Measurements from ENCODE around the gene ARL6.
"Not testable (repeated sequence)": the region's sequence is repeated elsewhere in the genome, so short reads cannot be mapped to it uniquely, and the experiment has no call there.

ARL6 gene

GRCh38 chr3:97821287-97821773, 56.8 kb downstream of the ARL6 start:
- no peak for DNase-seq (ENCODE audit: low read depth in 1 of 2, low spot score in 1 of 2)

GRCh38 chr3:97821774-97822358, 57.3 kb downstream of the ARL6 start, which contains the start of gene CRYBG3:
Gene CRYBG3 (plus strand): TSS chr3:97822011. CDS start chr3:97822207, 196 bp downstream.
- DNase-seq (ENCODE audit: low read depth in 1 of 2, low spot score in 1 of 2): peak; percentile 62

DNA sequence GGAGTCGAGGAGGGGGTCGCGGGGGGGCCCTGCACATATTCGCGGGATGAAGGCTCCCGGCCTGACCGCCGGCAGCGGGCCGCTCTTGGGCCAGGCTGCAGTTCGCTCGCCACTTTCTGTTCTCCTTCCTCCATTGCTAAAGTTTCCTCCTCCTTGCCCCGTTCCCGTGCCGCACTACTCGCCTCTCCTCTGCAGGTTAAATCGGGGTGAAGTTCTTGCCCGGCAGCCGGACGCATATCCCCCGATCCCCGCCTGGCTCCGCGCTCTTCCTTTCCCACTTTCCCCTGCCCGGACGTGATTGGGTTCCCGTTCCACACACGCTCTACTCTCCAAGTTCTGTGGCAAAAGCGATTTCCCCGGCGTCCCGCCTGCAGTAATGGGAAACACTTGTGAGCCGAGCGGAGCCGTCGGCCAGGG, 57.8 kb downstream of the ARL6 start:
- no peak for DNase-seq (ENCODE audit: low read depth in 1 of 2, low spot score in 1 of 2)

DNA sequence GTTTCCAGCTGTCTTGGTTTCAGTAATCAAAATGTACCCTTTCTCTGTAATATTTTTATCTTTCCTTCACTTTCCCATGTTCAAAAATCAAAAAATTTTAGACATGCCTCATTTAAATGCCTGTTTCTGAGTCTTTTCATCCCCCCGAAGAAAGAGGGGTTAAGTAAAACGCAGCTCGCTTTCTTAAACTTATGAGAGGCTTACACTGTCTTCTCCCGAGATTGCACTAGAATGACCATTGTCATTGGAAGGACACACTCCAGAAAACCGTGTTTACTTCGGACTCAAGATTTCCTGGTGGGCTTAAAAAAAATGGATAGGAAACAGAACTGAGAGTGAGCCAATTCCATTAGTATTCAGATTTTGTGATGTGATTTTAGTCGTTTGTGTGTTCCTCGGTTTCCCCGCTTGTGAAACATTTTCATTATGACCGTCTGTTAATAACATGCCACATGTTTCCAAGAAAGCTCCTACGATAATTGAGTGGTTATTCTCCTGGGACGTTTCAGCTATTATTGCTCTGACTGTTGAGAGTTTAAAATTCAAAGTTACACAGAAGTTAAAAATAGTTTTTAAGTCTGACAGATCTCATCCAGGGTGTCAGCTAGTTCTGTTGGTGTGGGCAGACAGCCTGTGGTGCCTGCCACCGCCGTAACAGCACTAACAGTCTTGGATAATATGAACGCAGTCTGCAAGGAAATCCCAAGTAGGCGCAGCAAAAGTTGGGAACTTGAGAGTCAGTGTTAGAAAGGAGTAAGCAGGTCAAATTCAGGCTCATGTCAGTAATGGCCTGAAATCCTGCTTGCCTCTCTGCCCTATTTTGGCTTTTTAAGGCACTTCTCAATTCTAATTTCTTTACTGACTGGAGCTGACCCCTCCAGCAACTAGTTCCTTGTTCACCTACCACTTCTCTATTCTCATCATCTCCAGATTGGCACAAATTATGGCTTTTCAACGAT, 58.8 kb downstream of the ARL6 start:
- no peak for DNase-seq (ENCODE audit: low read depth in 1 of 2, low spot score in 1 of 2)

DNA sequence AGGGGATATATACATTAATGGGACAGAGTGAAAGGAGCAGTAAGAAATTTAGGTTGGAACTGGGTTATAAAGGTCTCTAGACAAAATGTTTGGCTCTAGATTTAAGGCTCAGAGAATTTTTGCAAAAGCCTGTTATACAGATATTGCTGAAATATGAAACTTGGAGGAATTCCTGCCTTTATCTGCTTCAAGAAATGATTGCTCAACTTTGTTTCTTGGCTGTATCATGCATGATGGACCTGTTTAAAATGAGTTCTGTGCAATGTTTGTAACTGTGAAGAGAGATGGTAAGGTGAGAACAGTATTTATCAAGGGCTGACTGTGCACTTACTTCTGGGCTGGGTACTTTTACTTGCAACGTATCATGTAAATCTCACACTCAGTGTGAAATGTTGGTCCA, 60.5 kb downstream of the ARL6 start:
- DNase-seq (ENCODE audit: low read depth in 1 of 2, low spot score in 1 of 2): no peak

- no peak for DNase-seq (ENCODE audit: low read depth in 1 of 2, low spot score in 1 of 2)
Measured at GRCh38 chr3:97827741-97828471, 63.3 kb downstream of the ARL6 start.

GRCh38 chr3:97829198-97829597, 64.6 kb downstream of the ARL6 start:
- DNase-seq (ENCODE audit: low read depth in 1 of 2, low spot score in 1 of 2): no peak

GRCh38 chr3:97830638-97831037, 66.1 kb downstream of the ARL6 start:
- DNase-seq (ENCODE audit: low read depth in 1 of 2, low spot score in 1 of 2): no peak

- no peak for DNase-seq (ENCODE audit: low read depth in 1 of 2, low spot score in 1 of 2)
Measured at GRCh38 chr3:97831140-97831539, 66.6 kb downstream of the ARL6 start.

- DNase-seq (ENCODE audit: low read depth in 1 of 2, low spot score in 1 of 2): not testable (repeated sequence)
Measured at GRCh38 chr3:97833184-97833583, 68.6 kb downstream of the ARL6 start.

DNA sequence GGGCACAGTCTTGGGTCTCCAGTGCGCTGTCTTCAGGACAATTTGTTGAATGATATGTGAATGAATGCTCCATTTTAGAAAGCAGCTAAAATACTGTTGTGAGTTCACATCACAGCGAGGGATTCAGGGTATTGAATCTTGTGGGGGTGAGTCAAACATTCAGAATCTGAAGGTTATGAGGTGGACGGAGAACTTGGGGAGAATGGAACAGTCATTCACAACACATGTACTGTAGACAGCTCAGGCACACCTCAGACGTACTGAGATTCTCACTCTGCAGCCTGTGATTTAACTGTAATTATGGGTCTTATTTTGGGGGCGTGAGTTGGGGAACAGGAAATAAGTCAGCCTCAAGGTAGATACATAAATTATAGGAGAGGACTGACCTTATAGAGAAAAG, 71.2 kb downstream of the ARL6 start:
- DNase-seq (ENCODE audit: low read depth in 1 of 2, low spot score in 1 of 2): no peak

- no peak for DNase-seq (ENCODE audit: low read depth in 1 of 2, low spot score in 1 of 2)
Measured at GRCh38 chr3:97838393-97838792, 73.8 kb downstream of the ARL6 start.

DNA sequence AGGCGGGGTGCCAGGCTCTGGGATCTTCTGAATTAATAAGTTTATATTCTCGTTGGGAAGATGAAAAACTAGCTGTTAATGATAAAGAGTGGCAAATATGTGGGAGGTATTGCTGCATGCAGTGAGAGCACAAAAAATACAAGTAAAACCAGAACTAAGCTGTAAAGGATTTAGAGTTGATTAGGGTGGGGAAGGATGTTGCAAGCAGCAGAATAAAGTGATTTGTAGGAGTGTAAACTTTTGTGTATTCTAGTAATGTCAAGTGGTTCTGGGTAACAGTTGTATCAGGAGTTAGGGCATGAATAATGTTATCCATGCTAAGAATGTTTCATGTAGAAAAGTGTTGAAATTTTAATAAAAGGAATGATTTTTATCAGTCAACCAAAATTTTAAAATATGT, 75.4 kb downstream of the ARL6 start:
- no peak for DNase-seq (ENCODE audit: low read depth in 1 of 2, low spot score in 1 of 2)

DNA sequence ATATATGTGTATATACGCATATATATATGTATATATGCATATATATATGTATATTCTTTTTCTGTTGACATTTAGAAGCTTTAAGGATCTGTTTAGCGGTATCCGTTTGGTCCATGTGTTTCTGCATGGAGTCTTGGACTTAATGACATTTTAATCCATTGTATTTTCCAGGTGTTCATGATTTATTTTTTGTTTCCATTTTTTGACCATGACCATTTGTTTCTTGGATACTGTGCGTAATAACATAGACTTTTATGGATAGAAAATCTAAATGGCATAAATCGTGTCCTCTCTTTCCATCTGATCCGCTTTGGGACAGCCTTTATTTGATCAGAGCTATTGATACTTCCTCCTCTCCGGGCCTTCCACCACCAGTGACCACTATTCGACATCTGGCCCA, 76.7 kb downstream of the ARL6 start:
- DNase-seq (ENCODE audit: low read depth in 1 of 2, low spot score in 1 of 2): no peak

GRCh38 chr3:97841956-97842355, 77.4 kb downstream of the ARL6 start:
- DNase-seq (ENCODE audit: low read depth in 1 of 2, low spot score in 1 of 2): no peak

DNA sequence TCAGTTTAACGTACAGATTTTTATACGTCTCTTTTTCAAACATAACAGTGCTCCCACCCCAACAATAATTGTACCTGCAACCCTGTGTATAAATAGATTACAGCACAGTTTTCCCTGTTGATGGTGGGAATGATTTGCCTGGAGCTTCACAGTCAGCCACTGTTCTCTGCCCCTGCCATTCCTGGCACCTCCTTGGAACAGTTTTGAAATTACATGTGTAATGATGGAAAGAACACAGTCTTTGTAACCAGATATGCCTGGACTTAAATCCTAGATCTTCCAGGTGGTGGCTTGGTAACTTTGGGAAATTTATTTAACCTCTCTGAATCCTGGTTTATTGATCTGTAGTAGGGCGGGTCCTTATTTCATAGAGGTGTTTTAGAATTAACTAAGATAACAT, 84.2 kb downstream of the ARL6 start:
- no peak for DNase-seq (ENCODE audit: low read depth in 1 of 2, low spot score in 1 of 2)
